GM12872 (cell line): ENCODE data around the gene RIPK4.

Experiments
- CTCF ChIP-seq: IDR thresholded peaks from 3 replicates; pipeline ENCODE4 v1.5.1; 2011; ENCODE audit warnings: low read depth, mild to moderate bottlenecking, low read length, moderate library complexity; ENCODE audit not compliant: insufficient read depth

The RIPK4 gene

GRCh38 chr21:41808094-41808493, 41.2 kb upstream of the RIPK4 start:
- TF ChIP-seq CTCF, result no peak

- no peak for TF ChIP-seq CTCF
These were observed 39.9 kb upstream of the RIPK4 start for GRCh38 chr21:41806773-41807172.

- TF ChIP-seq CTCF, result no peak
These were observed 38.8 kb upstream of the RIPK4 start for GRCh38 chr21:41805643-41806042.

- no peak for TF ChIP-seq CTCF
These were observed 38.2 kb upstream of the RIPK4 start for GRCh38 chr21:41805038-41805437.

GRCh38 chr21:41804381-41804780, 37.5 kb upstream of the RIPK4 start:
- TF ChIP-seq CTCF, result no peak

- no peak for TF ChIP-seq CTCF
These were observed 36.5 kb upstream of the RIPK4 start for GRCh38 chr21:41803316-41803715.

- TF ChIP-seq CTCF, result no peak
These were observed 35.8 kb upstream of the RIPK4 start for GRCh38 chr21:41802684-41803083.

- no peak for TF ChIP-seq CTCF
These were observed 35.3 kb upstream of the RIPK4 start for GRCh38 chr21:41802198-41802584.
